ENCODE results near the gene ZNF446.

GRCh38 chr19:58468216-58468839 lies 7.8 kb upstream of the ZNF446 start:
- TF ChIP-seq, protein P1, sequence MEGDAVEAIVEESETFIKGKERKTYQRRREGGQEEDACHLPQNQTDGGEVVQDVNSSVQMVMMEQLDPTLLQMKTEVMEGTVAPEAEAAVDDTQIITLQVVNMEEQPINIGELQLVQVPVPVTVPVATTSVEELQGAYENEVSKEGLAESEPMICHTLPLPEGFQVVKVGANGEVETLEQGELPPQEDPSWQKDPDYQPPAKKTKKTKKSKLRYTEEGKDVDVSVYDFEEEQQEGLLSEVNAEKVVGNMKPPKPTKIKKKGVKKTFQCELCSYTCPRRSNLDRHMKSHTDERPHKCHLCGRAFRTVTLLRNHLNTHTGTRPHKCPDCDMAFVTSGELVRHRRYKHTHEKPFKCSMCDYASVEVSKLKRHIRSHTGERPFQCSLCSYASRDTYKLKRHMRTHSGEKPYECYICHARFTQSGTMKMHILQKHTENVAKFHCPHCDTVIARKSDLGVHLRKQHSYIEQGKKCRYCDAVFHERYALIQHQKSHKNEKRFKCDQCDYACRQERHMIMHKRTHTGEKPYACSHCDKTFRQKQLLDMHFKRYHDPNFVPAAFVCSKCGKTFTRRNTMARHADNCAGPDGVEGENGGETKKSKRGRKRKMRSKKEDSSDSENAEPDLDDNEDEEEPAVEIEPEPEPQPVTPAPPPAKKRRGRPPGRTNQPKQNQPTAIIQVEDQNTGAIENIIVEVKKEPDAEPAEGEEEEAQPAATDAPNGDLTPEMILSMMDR (conservative IDR thresholded peaks at IDR 0.05 in 1 of 2, IDR thresholded peaks at IDR 0.05 in 1 of 2; ENCODE audit: low read depth in 1 of 2, low read length in 2 of 2): no peak
- TF ChIP-seq EZH2 (IDR thresholded peaks at IDR 0.05; ENCODE audit: low read length, missing control alignments): no peak
